Activated CD4-positive, alpha-beta T cell treated with anti-CD3 and anti-CD28 coated beads for 36 hours (primary cell): ENCODE results near the gene TMEM243. TPM values are rescaled to one million over a fixed set of nuclear protein-coding genes. Genes with fewer than 3 reads are reported as not detected.

Source experiments
- ATAC-seq: fragments of 200-7000 bp; cut with Tn5 transposase; one replicate; pipeline ENCODE4 v1.10.0; 2021; ENCODE audit warnings: mild to moderate bottlenecking, moderate library complexity
- CTCF ChIA-PET: fragments of 350-600 bp; sonication (Branson Sonifier 250); formaldehyde crosslinking; loops from one replicate; lab custom pipeline; 2021; ENCODE audit warnings: antibody characterized with exemption; lab: Charles Lee
- POLR2A ChIA-PET: fragments of 350-600 bp; sonication (Branson Sonifier 250); formaldehyde crosslinking; loops from one replicate; lab custom pipeline; 2021; ENCODE audit warnings: antibody characterized with exemption, inconsistent platforms; lab: Charles Lee
- DNase-seq: peaks from one replicate; pipeline ENCODE4 v3.0.0-alpha.2; 2020
- H3K27ac Mint-ChIP-seq: one replicate; pipeline ENCODE4 v1.8.0; 2021; ENCODE audit warnings: mixed read lengths
- H3K27me3 Mint-ChIP-seq: one replicate; pipeline ENCODE4 v1.8.0; 2021; ENCODE audit warnings: mixed read lengths
- H3K36me3 Mint-ChIP-seq: one replicate; pipeline ENCODE4 v1.8.0; 2021; ENCODE audit warnings: low read depth, mixed read lengths
- H3K4me1 Mint-ChIP-seq: one replicate; pipeline ENCODE4 v1.8.0; 2021; ENCODE audit warnings: mixed read lengths
- H3K4me3 Mint-ChIP-seq: one replicate; pipeline ENCODE4 v1.8.0; 2021; ENCODE audit warnings: mild to moderate bottlenecking, moderate library complexity, mixed read lengths
- H3K9me3 Mint-ChIP-seq: one replicate; pipeline ENCODE4 v1.8.0; 2021; ENCODE audit warnings: low read depth, mixed read lengths
- intact Hi-C, 2 experiments: fragments of 100-400 bp; cut with DNase I in 1 of 2; cut with micrococcal nuclease in 1 of 2; formaldehyde crosslinking; loops; one replicate each; pipeline versions ENCODE4 v1.14.2 to v1.15.1; 2022 to 2024; cut with DNase I, micrococcal nuclease
- total RNA-seq, 2 experiments: library from RNA; stranded (reverse); gene quantifications; one replicate each; pipeline ENCODE4 v1.2.3, GENCODE V29; 2021

Gene TMEM243
- total RNA-seq, 2 experiments from 2014 or later = 44.1 to 46.9 TPM

DNA sequence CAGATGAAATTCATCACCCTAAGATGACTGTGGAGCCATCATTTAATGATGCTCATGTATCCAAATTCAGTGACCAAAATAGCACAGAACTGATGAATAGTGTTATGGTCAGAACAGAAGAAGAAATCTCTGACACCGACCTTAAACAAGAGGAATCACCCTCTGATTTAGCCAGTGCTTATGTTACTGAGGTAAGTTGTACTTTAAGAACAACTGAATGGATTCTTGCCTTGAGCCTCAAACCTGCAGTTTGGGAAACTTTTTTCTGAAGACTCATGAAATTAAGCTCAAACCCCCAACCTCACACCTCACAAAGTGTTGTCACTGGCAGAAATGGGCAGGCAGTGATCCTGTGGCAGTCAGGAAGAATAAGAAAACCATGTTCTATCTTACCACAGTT is 25.6 kb downstream of the TMEM243 start:
- Mint-ChIP-seq H3K27ac (peak overlapping the region; percentile 60), H3K9me3 (peaks cover 3% of the 10 kb centered on the region), H3K4me3 (no peak overlapping the region), H3K27me3 (no peaks in the 10 kb centered on the region), H3K4me1 (peaks cover 32% of the 10 kb centered on the region), H3K36me3 (peaks cover 66% of the 10 kb centered on the region)
- ATAC-seq = no peak
- no peak for DNase-seq
- POLR2A ChIA-PET = no interaction called here
- CTCF ChIA-PET = interaction anchor here (1.1 to 2.2 kb wide), 2 partner anchors 19 to 40 kb away, joined by 4 to 5 read pairs; no protein-coding TSS in a partner anchor
- intact Hi-C loops = loop anchor here (1.0 to 5.0 kb wide), 2 partner anchors 7 to 43 kb away; no protein-coding TSS in a partner anchor

DNA sequence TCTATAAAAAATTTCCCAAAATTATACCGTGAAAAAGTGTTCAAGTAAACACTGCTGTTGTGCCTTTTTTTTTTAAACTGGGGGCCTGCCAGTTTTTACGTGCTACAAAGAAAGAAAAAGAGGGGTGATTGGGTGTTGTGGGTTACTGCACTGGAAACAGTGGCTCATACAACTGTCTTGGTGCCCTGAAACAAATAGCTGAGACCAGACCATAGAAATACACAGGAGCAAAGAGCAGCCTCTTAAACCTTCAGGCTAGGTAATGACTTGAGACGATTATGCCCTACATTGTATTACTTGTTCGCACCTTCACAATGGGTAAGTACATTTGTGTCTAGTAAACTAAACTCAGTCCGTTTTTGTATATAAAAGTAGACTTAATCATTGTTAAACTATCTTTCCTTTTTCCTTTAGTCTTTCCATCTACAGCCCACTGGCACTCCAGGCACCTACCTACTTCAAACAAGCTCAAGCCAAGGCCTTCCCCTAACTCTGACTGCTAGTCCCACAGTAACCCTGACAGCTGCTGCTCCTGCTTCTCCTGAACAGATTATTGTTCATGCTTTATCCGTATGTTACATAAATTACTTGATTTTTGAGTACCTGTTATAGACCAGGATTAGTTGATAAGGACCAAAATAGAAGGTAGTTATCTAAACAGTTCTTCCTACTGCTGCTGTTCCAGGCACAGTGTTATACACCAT is 26.6 kb downstream of the TMEM243 start:
- no peak for ATAC-seq
- H3K4me1 Mint-ChIP-seq = peaks cover 32% of the 10 kb centered on the region

DNA sequence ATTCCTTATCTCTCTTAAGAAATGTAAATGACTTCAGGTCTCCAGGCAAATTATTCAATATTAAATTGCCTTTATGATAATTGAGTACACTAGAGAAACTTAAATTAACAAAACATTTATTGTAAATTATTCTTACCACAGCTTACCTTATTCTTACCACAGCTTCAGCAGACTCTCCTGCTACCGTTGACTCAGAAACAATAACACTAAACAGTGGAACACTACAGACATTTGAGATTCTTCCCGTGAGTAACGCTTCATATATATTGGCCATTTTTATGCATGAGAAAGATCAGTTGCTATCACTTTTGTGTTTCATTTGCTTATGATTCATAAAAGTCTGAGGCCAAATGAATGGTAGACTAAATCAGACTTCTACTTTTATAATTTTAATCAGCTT is 28.7 kb downstream of the TMEM243 start:
- no peak overlapping the region for H3K4me3 Mint-ChIP-seq
- H3K27ac Mint-ChIP-seq = peak overlapping the region; percentile 65
- CTCF ChIA-PET = no interaction called here
- H3K36me3 Mint-ChIP-seq = peaks cover 62% of the 10 kb centered on the region
- POLR2A ChIA-PET = no interaction called here
- intact Hi-C loops = loop anchor here in 1 of 2 experiments (5.0 kb wide), 1 partner anchor 47 kb away; no protein-coding TSS in a partner anchor
- no peaks in the 10 kb centered on the region for H3K27me3 Mint-ChIP-seq
- H3K4me1 Mint-ChIP-seq = peaks cover 26% of the 10 kb centered on the region
- ATAC-seq (peak; percentile 58), DNase-seq (no peak)
- H3K9me3 Mint-ChIP-seq = no peaks in the 10 kb centered on the region

More for the DNA sequence above, 26.6 kb downstream of the TMEM243 start:
- Mint-ChIP-seq H3K27me3 (no peaks in the 10 kb centered on the region), H3K9me3 (no peaks in the 10 kb centered on the region), H3K27ac (peak overlapping the region; percentile 65), H3K36me3 (peaks cover 65% of the 10 kb centered on the region), H3K4me3 (no peak overlapping the region)
- DNase-seq = no peak
- ChIA-PET POLR2A (interaction anchor here (0.7 kb wide), 1 partner anchor 39 kb away, joined by 10 read pairs; no protein-coding TSS in a partner anchor), CTCF (interaction anchor here (0.6 kb wide), 1 partner anchor 131 kb away, joined by 3 read pairs; no protein-coding TSS in a partner anchor)
- intact Hi-C loops = loop anchor here (1.0 to 5.0 kb wide), 2 partner anchors 8 to 44 kb away; no protein-coding TSS in a partner anchor

DNA sequence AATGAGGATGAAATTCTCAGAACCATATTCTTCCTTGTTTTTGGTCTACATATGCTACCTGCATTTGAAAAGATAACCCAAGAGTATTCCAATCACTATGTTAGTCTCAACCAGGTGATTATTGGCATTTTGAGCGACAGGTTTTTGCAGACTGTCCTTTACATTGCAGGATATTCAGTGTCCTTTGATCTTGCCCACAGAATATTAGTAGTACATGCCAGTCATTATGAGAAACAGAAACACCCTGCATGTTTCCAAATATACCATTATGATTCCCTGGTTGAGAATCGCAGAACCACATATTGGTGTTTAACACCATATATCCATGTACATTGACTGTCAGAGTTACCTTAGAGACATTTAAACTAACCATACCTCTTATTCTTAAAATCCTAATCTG is 30.6 kb downstream of the TMEM243 start:
- no peak for DNase-seq
- ChIA-PET CTCF (interaction anchor here (1.5 kb wide), 1 partner anchor 35 kb away, joined by 3 read pairs; no protein-coding TSS in a partner anchor), POLR2A (no interaction called here)

DNA sequence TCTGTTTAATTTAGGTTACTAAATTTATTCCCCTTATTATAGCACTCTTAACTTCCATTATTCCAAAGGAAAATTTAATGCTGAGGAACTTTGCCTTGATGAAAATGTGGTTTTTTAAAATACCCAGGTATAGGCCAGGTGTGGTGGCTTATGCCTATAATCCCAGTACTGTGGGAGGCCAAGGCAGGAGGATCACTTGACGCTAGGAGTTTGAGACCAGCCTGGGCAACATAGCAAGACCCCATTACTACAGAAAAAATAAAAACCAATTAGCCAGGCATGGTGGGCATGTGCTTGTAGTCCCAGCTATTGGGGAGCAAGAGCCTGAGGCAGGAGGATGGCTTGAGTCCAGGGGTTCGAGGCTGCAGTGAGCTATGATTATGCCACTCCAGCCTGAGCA is 32.4 kb downstream of the TMEM243 start:
- intact Hi-C loops = no loop called here
- Mint-ChIP-seq H3K4me3 (no peak overlapping the region), H3K4me1 (peaks cover 23% of the 10 kb centered on the region), H3K36me3 (peaks cover 72% of the 10 kb centered on the region), H3K27ac (no peak overlapping the region), H3K27me3 (no peaks in the 10 kb centered on the region), H3K9me3 (no peaks in the 10 kb centered on the region)
- ChIA-PET CTCF (interaction anchor here (0.9 kb wide), 1 partner anchor 15 kb away, joined by 3 read pairs; no protein-coding TSS in a partner anchor), POLR2A (no interaction called here)
- ATAC-seq (no peak), DNase-seq (no peak)

More for the DNA sequence above, 30.6 kb downstream of the TMEM243 start:
- intact Hi-C loops = no loop called here
- Mint-ChIP-seq H3K27me3 (no peaks in the 10 kb centered on the region), H3K4me3 (no peak overlapping the region), H3K36me3 (peaks cover 69% of the 10 kb centered on the region), H3K9me3 (no peaks in the 10 kb centered on the region), H3K27ac (no peak overlapping the region), H3K4me1 (peaks cover 26% of the 10 kb centered on the region)
- no peak for ATAC-seq

DNA sequence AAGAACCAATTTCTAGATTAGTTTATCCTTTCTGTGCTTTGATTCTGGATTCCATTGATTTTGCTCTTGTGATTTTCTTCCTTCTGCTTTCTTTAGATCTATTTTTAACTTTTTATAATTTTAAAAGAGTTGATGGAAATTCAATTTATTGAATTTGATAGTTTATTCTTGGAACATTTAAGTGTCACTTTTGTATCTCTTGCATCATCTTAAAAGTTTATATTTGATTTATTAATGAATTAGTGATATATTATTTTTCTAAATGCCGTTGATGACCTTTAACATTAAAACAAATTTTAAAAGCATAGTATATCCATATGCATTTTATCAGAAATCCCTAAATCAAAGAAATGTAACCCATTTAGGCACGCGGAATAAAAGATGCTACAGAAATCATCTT is 40.4 kb downstream of the TMEM243 start:
- Mint-ChIP-seq H3K36me3 (peaks cover 63% of the 10 kb centered on the region), H3K9me3 (no peaks in the 10 kb centered on the region), H3K27me3 (no peaks in the 10 kb centered on the region), H3K4me1 (peaks cover 25% of the 10 kb centered on the region), H3K4me3 (no peak overlapping the region), H3K27ac (no peak overlapping the region)
- DNase-seq (no peak), ATAC-seq (no peak)
- POLR2A ChIA-PET = no interaction called here
- intact Hi-C loops = loop anchor here in 1 of 2 experiments (2.0 kb wide), 1 partner anchor 14 kb away; no protein-coding TSS in a partner anchor
- CTCF ChIA-PET = no interaction called here

DNA sequence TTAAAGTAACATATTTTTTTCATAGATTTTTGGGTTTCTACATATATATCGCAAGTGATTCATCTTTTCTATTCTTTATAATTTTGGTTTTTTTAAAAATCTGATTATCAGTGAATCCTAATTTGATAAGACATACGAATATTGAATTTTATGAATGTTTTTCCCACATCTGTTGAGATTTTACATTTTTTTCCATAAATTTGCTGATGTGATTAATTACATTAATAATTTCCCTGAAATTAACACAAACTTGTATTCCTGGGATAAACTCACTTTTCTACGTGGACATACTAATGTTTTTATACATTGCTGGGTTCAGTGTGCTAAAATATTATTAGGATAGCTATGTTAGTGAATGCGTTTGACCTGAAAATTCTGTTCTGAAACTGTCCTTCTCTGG is 41.2 kb downstream of the TMEM243 start:
- POLR2A ChIA-PET = no interaction called here
- ATAC-seq = no peak
- Mint-ChIP-seq H3K27me3 (no peaks in the 10 kb centered on the region), H3K4me1 (peaks cover 25% of the 10 kb centered on the region), H3K27ac (no peak overlapping the region), H3K4me3 (no peak overlapping the region), H3K9me3 (no peaks in the 10 kb centered on the region), H3K36me3 (peaks cover 62% of the 10 kb centered on the region)
- DNase-seq = no peak
- CTCF ChIA-PET = interaction anchor here (0.8 to 1.0 kb wide), 2 partner anchors 25 to 35 kb away, joined by 3 read pairs; no protein-coding TSS in a partner anchor
- intact Hi-C loops = loop anchor here in 1 of 2 experiments (2.0 kb wide), 1 partner anchor 14 kb away; no protein-coding TSS in a partner anchor

DNA sequence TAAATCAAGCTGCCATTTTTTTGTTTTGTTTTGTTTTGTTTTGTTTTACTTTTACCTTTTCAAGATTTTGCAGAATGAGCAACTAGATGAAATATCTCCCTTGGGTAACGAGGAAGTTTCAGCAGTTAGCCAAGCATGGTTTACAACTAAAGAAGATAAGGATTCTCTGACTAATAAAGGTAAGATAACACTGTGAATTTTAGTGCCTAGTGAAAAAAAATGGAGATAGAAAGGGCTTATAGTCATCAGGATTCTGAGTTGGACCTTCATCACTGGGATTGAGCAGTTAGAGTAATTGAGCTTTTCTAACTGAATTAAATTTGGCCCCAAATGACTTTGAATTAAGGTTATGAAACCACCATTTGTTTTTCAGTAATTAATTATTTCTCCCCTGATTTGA is 46.1 kb downstream of the TMEM243 start:
- ChIA-PET POLR2A (no interaction called here), CTCF (interaction anchor here (0.6 to 2.9 kb wide), 3 partner anchors 12 to 203 kb away, joined by 3 to 14 read pairs (median 3); no protein-coding TSS in a partner anchor)
- H3K4me3 Mint-ChIP-seq = no peak overlapping the region
- ATAC-seq (no peak), DNase-seq (no peak)
- H3K27ac Mint-ChIP-seq = no peak overlapping the region
- H3K9me3 Mint-ChIP-seq = no peaks in the 10 kb centered on the region
- intact Hi-C loops = no loop called here
- H3K36me3 Mint-ChIP-seq = peaks cover 60% of the 10 kb centered on the region
- peaks cover 16% of the 10 kb centered on the region for H3K4me1 Mint-ChIP-seq
- H3K27me3 Mint-ChIP-seq = no peaks in the 10 kb centered on the region

DNA sequence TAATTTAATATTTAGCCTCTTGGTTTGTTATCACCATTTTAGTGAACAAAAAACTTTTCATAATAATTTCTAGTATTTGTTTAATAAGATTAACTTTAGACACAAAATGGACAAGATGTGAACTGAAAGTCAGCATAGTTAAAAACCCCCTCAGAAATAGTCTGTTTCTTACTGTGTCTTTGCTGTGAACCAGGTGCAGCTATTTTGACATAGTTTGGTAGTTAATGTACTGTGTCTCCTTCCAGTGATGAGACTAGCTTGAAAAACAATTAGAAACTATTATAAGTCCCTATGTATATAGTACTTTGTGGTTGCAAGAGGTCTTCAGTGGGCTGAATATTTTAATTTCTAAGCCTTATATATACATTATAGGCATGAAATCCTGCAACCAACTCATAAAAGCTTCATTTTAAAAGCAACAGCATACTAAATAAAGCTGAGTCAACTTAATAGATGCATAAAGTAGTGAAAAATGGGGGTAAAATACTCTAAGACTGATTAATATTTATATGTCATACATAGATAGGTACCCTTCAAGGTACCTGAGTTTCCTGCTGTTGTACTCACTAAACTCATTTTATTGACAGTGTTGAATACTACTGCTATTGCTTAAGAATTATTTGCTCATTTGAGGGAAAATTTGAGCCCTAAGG is 48.1 kb downstream of the TMEM243 start:
- ATAC-seq (no peak), DNase-seq (no peak)
- intact Hi-C loops = no loop called here
- CTCF ChIA-PET = interaction anchor here (0.7 to 1.4 kb wide), 6 partner anchors 12 to 245 kb away, joined by 3 to 4 read pairs (median 3); partner anchors contain the start of gene DMTF1
- Mint-ChIP-seq H3K4me1 (peaks cover 7% of the 10 kb centered on the region), H3K4me3 (no peak overlapping the region), H3K9me3 (no peaks in the 10 kb centered on the region), H3K27me3 (no peaks in the 10 kb centered on the region), H3K27ac (no peak overlapping the region), H3K36me3 (peaks cover 59% of the 10 kb centered on the region)
- POLR2A ChIA-PET = no interaction called here

DNA sequence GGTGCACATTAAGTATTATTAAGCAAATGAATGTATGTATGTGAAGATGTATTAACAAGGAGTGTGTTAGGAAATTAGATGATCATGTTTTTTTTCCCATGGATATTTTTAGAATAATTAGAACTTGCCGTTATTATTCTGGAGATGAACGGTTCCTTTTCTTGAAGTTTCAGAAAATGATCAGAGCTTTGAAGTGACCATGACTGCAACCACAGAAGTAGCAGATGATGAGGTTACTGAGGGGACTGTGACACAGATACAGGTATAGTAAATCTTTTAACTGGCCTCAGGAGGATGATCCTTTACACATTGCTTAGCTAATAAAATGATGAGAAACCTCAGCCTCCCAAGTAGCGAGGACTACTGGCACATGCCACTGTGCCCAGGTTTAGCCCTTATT is 48.7 kb downstream of the TMEM243 start:
- Mint-ChIP-seq H3K27me3 (no peaks in the 10 kb centered on the region), H3K4me3 (no peak overlapping the region), H3K9me3 (no peaks in the 10 kb centered on the region), H3K36me3 (peaks cover 60% of the 10 kb centered on the region), H3K27ac (no peak overlapping the region), H3K4me1 (peaks cover 4% of the 10 kb centered on the region)
- POLR2A ChIA-PET = interaction anchor here (0.6 kb wide), 1 partner anchor 192 kb away, joined by 3 read pairs; no protein-coding TSS in a partner anchor
- CTCF ChIA-PET = interaction anchor here (1.0 to 1.4 kb wide), 4 partner anchors 12 to 65 kb away, joined by 3 to 4 read pairs (median 3); partner anchors contain the start of gene DMTF1
- intact Hi-C loops = no loop called here
- DNase-seq = no peak
- ATAC-seq = no peak

DNA sequence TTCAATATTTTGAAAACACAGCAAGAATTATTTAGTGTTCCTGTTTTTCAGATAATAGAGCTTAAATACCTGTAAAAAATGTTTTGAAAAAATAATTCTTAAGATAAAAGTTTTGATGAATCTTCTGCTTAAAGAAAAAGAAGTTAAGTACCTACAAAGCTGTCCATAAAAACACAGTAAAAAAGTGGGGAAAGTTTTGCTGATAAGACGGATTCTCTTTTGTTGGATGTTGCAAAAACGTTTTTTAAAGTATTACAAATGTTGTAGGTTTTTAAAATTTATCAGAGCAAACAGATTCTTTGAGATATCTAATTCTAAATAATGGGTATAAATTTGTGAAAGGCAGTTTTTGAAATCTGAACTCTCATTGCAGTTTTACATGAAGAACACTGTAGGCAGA is 55.1 kb downstream of the TMEM243 start:
- Mint-ChIP-seq H3K27ac (no peak overlapping the region), H3K36me3 (peaks cover 52% of the 10 kb centered on the region), H3K27me3 (no peaks in the 10 kb centered on the region), H3K4me1 (peaks cover 21% of the 10 kb centered on the region), H3K4me3 (no peak overlapping the region), H3K9me3 (no peaks in the 10 kb centered on the region)
- ChIA-PET POLR2A (no interaction called here), CTCF (interaction anchor here (1.5 kb wide), 1 partner anchor 11 kb away, joined by 4 read pairs; no protein-coding TSS in a partner anchor)
- no peak for DNase-seq
- ATAC-seq = no peak
- intact Hi-C loops = loop anchor here in 1 of 2 experiments (2.0 kb wide), 1 partner anchor 14 kb away; no protein-coding TSS in a partner anchor
